SH-SY5Y (cell line): ENCODE results near the gene ATP13A5.

Experiments used
- GATA2 ChIP-seq: IDR thresholded peaks from 2 replicates; pipeline ENCODE4 v1.6.1; 2011; ENCODE audit warnings: mild to moderate bottlenecking, low read depth, low read length
- GATA3 ChIP-seq: IDR thresholded peaks from 2 replicates; pipeline ENCODE4 v1.6.1; 2011; ENCODE audit warnings: low read depth, mild to moderate bottlenecking, low read length, moderate library complexity

GRCh38 chr3:193313061-193313958 lies 65.2 kb downstream of the ATP13A5 start:
- TF ChIP-seq GATA2 (no peak), GATA3 (no peak)
